K562 (cell line): Measurements from ENCODE around the gene AP4E1. TPM values are rescaled to one million over a fixed set of nuclear protein-coding genes. Genes with fewer than 3 reads are reported as not detected.

Experiments used
- ATAC-seq: fragments of 200-7000 bp; cut with Tn5 transposase; 3 replicates; pipeline ENCODE4 v1.9.1; 2020; ENCODE audit warnings: moderate library complexity
- BruUV-seq: library from RNA; stranded (reverse); fragments of 400-500 nt; replicated peaks from 2 replicates; lab custom pipeline; 2021; lab: Mats Ljungman, UMichigan
- CTCF ChIA-PET: fragments of 300-600 bp; formaldehyde crosslinking; extraction: SDS; loops from one replicate; lab custom pipeline; 2021; ENCODE audit warnings: low intra/inter-chr PET ratio; lab: Yijun Ruan, JAX
- POLR2A ChIA-PET: fragments of 300-600, 350-650 bp; sonication (Branson Sonifier 250); formaldehyde crosslinking; extraction: SDS; loops from one replicate; lab custom pipeline; 2021; ENCODE audit warnings: antibody characterized with exemption, inconsistent platforms; lab: Yijun Ruan, JAX
- DNase-seq, 4 experiments: peaks; one replicate each; pipeline versions ENCODE4 v3.0.0 to v3.0.0-alpha.2; 2011 to 2018; ENCODE audit warnings: low spot score in 3 of 4, mixed read lengths in 3 of 4; ENCODE audit errors: extremely low read depth in 1 of 4
- FAIRE-seq: peaks from 2 replicates; lab custom pipeline; 2011; peaks lifted over from hg19 to GRCh38; lab: Jason Lieb, UNC
- H2AFZ ChIP-seq: 2 replicates; pipeline ENCODE4 v1.6.0; 2011; ENCODE audit warnings: low read depth, low read length, control low read depth, inconsistent platforms
- H3K27ac ChIP-seq: fragments of 200-600 bp; 3 replicates; pipeline ENCODE4 v1.8.0; 2011; ENCODE audit warnings: low read depth, mild to moderate bottlenecking, control low read depth, inconsistent platforms, low read length, moderate library complexity, mixed read lengths; ENCODE audit errors: extremely low read depth
- H3K27me3 ChIP-seq, 2 experiments: fragments of 300-600 bp in 1 of 2; 2 replicates in 1 of 2; 3 replicates in 1 of 2; pipeline versions ENCODE4 v1.6.0 to v1.8.0; 2011; ENCODE audit warnings: inconsistent platforms in 2 of 2, low read length in 2 of 2, mild to moderate bottlenecking in 1 of 2, mixed read lengths in 1 of 2, moderate library complexity in 1 of 2; ENCODE audit not compliant: control insufficient read depth in 2 of 2, insufficient read depth in 2 of 2
- H3K36me3 ChIP-seq: fragments of 300-600 bp; 3 replicates; pipeline ENCODE4 v1.8.0; 2011; ENCODE audit warnings: mild to moderate bottlenecking, low read length, inconsistent platforms; ENCODE audit not compliant: control insufficient read depth, insufficient read depth
- H3K4me1 ChIP-seq, 2 experiments: fragments of 200-600 bp in 1 of 2; replicated peaks in 1 of 2; 2 replicates in 1 of 2; 3 replicates in 1 of 2; pipeline versions ENCODE4 v1.5.1 to v1.8.0; 2011; ENCODE audit warnings: inconsistent platforms in 2 of 2, low read length in 2 of 2, mild to moderate bottlenecking in 1 of 2, mixed read lengths in 1 of 2, moderate library complexity in 1 of 2; ENCODE audit not compliant: control insufficient read depth in 2 of 2, insufficient read depth in 2 of 2
- H3K4me2 ChIP-seq: 2 replicates; pipeline ENCODE4 v1.6.1; 2011; ENCODE audit warnings: low read length, control low read depth, inconsistent platforms, mixed read lengths; ENCODE audit not compliant: insufficient read depth
- H3K4me3 ChIP-seq: fragments of 200-600 bp; sonication (generic), shearing (Covaris generic); 2 replicates; pipeline ENCODE4 v1.5.1; 2016; ENCODE audit warnings: control low read depth, inconsistent platforms
- H3K79me2 ChIP-seq: fragments of 200-600 bp; 3 replicates; pipeline ENCODE4 v1.8.0; 2011; ENCODE audit warnings: low read length, inconsistent platforms; ENCODE audit not compliant: control insufficient read depth, insufficient read depth
- H3K9ac ChIP-seq, 2 experiments: 2 replicates each; pipeline versions ENCODE4 v1.6.0 to v1.6.1; 2011; ENCODE audit warnings: low read depth in 2 of 2, low read length in 2 of 2, control low read depth in 1 of 2, inconsistent platforms in 1 of 2, mild to moderate bottlenecking in 1 of 2, mixed read lengths in 1 of 2; ENCODE audit not compliant: insufficient read depth in 1 of 2
- H3K9me1 ChIP-seq: one replicate; pipeline ENCODE4 v1.6.0; 2011; ENCODE audit warnings: inconsistent platforms, mild to moderate bottlenecking, low read length, moderate library complexity; ENCODE audit not compliant: control insufficient read depth, insufficient read depth
- H3K9me3 ChIP-seq: replicated peaks from 2 replicates; pipeline ENCODE4 v1.5.1; 2011; ENCODE audit warnings: low read depth, low read length, inconsistent platforms; ENCODE audit not compliant: control insufficient read depth, insufficient read depth
- H4K20me1 ChIP-seq: replicated peaks from 2 replicates; pipeline ENCODE4 v1.6.1; 2011; ENCODE audit warnings: low read length, inconsistent platforms, mixed read lengths; ENCODE audit not compliant: control insufficient read depth, insufficient read depth
- FOXM1 ChIP-seq, 2 experiments: fragments of 450-650 bp in 1 of 2; sonication (generic) in 1 of 2; formaldehyde crosslinking in 1 of 2; IDR thresholded peaks; 2 replicates each; pipeline versions ENCODE4 v1.6.1 to v1.9.0; 2017 to 2022; ENCODE audit warnings: low read depth in 2 of 2, mild to moderate bottlenecking in 2 of 2, missing genetic modification reagents in 1 of 2, moderate library complexity in 1 of 2
- KAT8 ChIP-seq: fragments of 450-650 bp; IDR thresholded peaks from 2 replicates; pipeline ENCODE4 v1.6.1; 2016; ENCODE audit warnings: low read depth, mild to moderate bottlenecking
- NR2F6 ChIP-seq: fragments of 450-650 bp; formaldehyde crosslinking; IDR thresholded peaks from 2 replicates; pipeline ENCODE4 v1.4.0; 2020; ENCODE audit warnings: mild to moderate bottlenecking
- POLR3G ChIP-seq: IDR thresholded peaks from 2 replicates; pipeline ENCODE4 v1.6.1; 2011; ENCODE audit not compliant: insufficient read length, insufficient replicate concordance; ENCODE audit errors: extremely low read depth
- RBM17 ChIP-seq: fragments of 200-400 bp; formaldehyde crosslinking; IDR thresholded peaks from 2 replicates; pipeline ENCODE4 v1.6.1; 2017; ENCODE audit warnings: low read depth, mild to moderate bottlenecking, low read length, borderline replicate concordance
- SIN3A ChIP-seq, 2 experiments: fragments of 150-350 bp in 1 of 2; IDR thresholded peaks; 2 replicates each; pipeline ENCODE4 v1.6.1; 2011 to 2016; ENCODE audit warnings: borderline replicate concordance in 2 of 2, low read depth in 2 of 2, low read length in 2 of 2, mild to moderate bottlenecking in 2 of 2, moderate library complexity in 2 of 2; ENCODE audit not compliant: control insufficient read depth in 1 of 2
- SRSF3 ChIP-seq: fragments of 200-400 bp; formaldehyde crosslinking; IDR thresholded peaks from 2 replicates; pipeline ENCODE4 v1.6.1; 2016; ENCODE audit warnings: mild to moderate bottlenecking, low read length, moderate library complexity; ENCODE audit not compliant: insufficient read depth
- TSC22D4 ChIP-seq: fragments of 450-650 bp; IDR thresholded peaks from 2 replicates; pipeline ENCODE4 v1.6.1; 2016; ENCODE audit warnings: missing genetic modification characterization, missing biosample characterization, control low read depth
- ZNF143 ChIP-seq: sonication (generic); formaldehyde crosslinking; IDR thresholded peaks from 2 replicates; pipeline ENCODE4 v1.9.0; 2022; ENCODE audit warnings: mild to moderate bottlenecking, missing genetic modification reagents
- ZZZ3 ChIP-seq: fragments of 450-650 bp; IDR thresholded peaks from 2 replicates; pipeline ENCODE4 v1.6.1; 2016; ENCODE audit warnings: antibody characterized with exemption, mild to moderate bottlenecking, moderate library complexity
- WGBS: fragments of 100-300 bp; shearing (Covaris generic); methylation state at CpG from one replicate; pipeline ENCODE4 v1.1.6; 2016; ENCODE audit warnings: low coverage, mixed read lengths; ENCODE audit not compliant: insufficient coverage; ENCODE audit errors: missing lambda C conversion rate; 5-methylcytosine and 5-hydroxymethylcytosine counted together
- in situ Hi-C: fragments of 300-500 bp; cut with MboI; formaldehyde crosslinking; loops from 4 replicates; pipeline ENCODE4 v1.15.0; 2018; ENCODE audit warnings: inconsistent platforms, mixed read lengths
- intact Hi-C: fragments of 100-400 bp; cut with micrococcal nuclease; formaldehyde crosslinking; loops from 2 replicates; pipeline ENCODE4 v1.14.2; 2022
- polyA plus RNA-seq, 8 experiments: library from polyadenylated mRNA; depleted of rRNA in 4 of 8; stranded (reverse) in 5 of 8; unstranded in 3 of 8; fragments of >200 nt; fragmentation: Nextera tagmentation in 2 of 8; fragmentation: Illumina TruSeq in 1 of 8; extraction: Ambion mirVana in 2 of 8; extraction: Trizol in 1 of 8; gene quantifications; 2 replicates each; pipeline versions ENCODE4 v1.2.1 to v1.2.3, GENCODE V29; 2011 to 2014; ENCODE audit warnings: inconsistent platforms in 1 of 8, missing spikeins in 1 of 8
- total RNA-seq, 7 experiments: library from RNA; depleted of rRNA in 6 of 7; stranded (reverse); fragments of >200 nt in 6 of 7; fragmentation: Illumina TruSeq in 2 of 7; extraction: Trizol in 2 of 7; gene quantifications; 2 replicates each; pipeline versions ENCODE4 v1.2.1 to v1.2.3, GENCODE V29; 2011 to 2021; ENCODE audit warnings: low replicate concordance in 1 of 7
- TF ChIP-seq, protein P1 (sequence below), 2 experiments: fragments of 450-650 bp in 1 of 2; sonication (generic) in 1 of 2; formaldehyde crosslinking in 1 of 2; IDR thresholded peaks in 1 of 2; conservative IDR thresholded peaks in 1 of 2; 2 replicates each; pipeline versions ENCODE4 v1.6.1 to v1.8.1; 2016 to 2023; ENCODE audit warnings: mild to moderate bottlenecking in 2 of 2, moderate library complexity in 2 of 2, inconsistent platforms in 1 of 2, missing genetic modification reagents in 1 of 2
- TF ChIP-seq, protein P2 (sequence below): sonication (generic); formaldehyde crosslinking; IDR thresholded peaks from 2 replicates; pipeline ENCODE4 v1.8.1; 2022; ENCODE audit warnings: missing genetic modification reagents

Gene AP4E1
- total and polyA plus RNA-seq, 9 of the 15 experiments (the other 6 are each of a cell fraction or from before 2014, with no cell fraction given) = 1.3 to 11.5 (median 4.4) TPM

DNA sequence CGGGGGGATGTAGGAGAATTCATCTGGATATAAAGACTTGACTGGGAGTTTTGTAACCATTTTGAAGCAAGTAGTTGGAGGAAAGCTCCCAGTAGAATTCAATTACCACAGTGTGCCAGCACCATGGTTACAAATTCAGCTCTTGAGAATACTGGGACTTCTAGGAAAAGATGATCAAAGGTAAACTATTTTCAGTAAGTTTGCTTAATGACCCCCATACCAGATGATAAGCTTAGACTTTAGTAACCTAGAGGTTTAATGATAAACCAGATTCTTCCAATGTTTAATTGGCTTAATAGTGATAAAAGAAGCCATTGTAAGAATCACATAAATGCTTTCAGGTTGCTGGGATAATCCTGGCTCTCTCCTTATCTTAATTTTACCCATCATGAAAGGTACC, 22.3 kb downstream of the AP4E1 start:
- FAIRE-seq = no peak
- Histone ChIP-seq H3K27ac (no peak overlapping the region), H4K20me1 (no peaks in the 10 kb centered on the region), H3K27me3 (no peaks in the 10 kb centered on the region), H2AFZ (no peak overlapping the region), H3K4me1 (no peaks in the 10 kb centered on the region), H3K9me1 (no peaks in the 10 kb centered on the region)
- no peak for ATAC-seq
- no TSS peak for BruUV-seq
- WGBS = 96% methylated on average over 1 of the region's 1 CpG
- in situ Hi-C loops = no loop called here
- CTCF ChIA-PET = no interaction called here
- TF ChIP-seq ZNF143 (no peak), SRSF3 (no peak), TSC22D4 (no peak), ZZZ3 (no peak), KAT8 (no peak)
- TF ChIP-seq, all 486 proteins: peak for 0
- H3K4me2 ChIP-seq = no peak overlapping the region
- H3K79me2 ChIP-seq = no peaks in the 10 kb centered on the region
- H3K9ac ChIP-seq = no peak overlapping the region
- DNase-seq = no peak
- POLR2A ChIA-PET = no interaction called here
- H3K36me3 ChIP-seq = peaks cover 37% of the 10 kb centered on the region; the same call in 2 of the 3 replicates
- H3K9me3 ChIP-seq = no peaks in the 10 kb centered on the region
- intact Hi-C loops = no loop called here
- H3K4me3 ChIP-seq = no peak overlapping the region

DNA sequence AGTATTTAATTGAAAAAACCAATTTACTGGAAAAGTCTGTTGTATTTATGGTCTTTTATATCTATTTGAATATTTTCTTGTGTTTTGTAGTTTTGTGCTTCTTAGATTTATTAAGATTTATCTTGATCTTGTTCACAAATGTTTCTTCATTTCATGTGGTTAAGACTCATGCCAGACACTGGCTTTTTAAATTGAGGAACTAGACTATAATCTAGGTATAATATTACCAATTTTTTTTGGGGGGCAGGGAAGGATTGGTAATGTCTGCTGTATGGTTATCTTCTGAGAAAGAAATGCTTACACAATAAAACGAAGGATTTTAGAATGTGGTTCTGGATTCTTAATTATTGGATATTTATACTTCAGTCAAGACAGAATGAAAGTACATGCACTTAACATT, 24.9 kb downstream of the AP4E1 start:
- 0 out of 5 replicates have a peak, but pooled peaks cover 0 to under 1% of the 10 kb centered on the region in 2 experiments for H3K4me1 ChIP-seq
- WGBS = 80% methylated on average over 1 of the region's 1 CpG
- POLR2A ChIA-PET = no interaction called here
- BruUV-seq = no TSS peak
- intact Hi-C loops = no loop called here
- no peak for ATAC-seq
- no peak for DNase-seq
- no peaks in the 10 kb centered on the region for H3K9me3 ChIP-seq
- H3K36me3 ChIP-seq = peaks cover 24% of the 10 kb centered on the region; the same call in 2 of the 3 replicates
- in situ Hi-C loops = no loop called here
- no peak overlapping the region for H3K9ac ChIP-seq
- no peaks in the 10 kb centered on the region for H4K20me1 ChIP-seq
- no peak overlapping the region for H3K27ac ChIP-seq
- no peak overlapping the region for H3K4me3 ChIP-seq
- no peak overlapping the region for H3K4me2 ChIP-seq
- H3K79me2 ChIP-seq = no peaks in the 10 kb centered on the region
- no peaks in the 10 kb centered on the region for H3K9me1 ChIP-seq
- no peak for FAIRE-seq
- H2AFZ ChIP-seq = no peak overlapping the region
- CTCF ChIA-PET = no interaction called here
- no peaks in the 10 kb centered on the region for H3K27me3 ChIP-seq
- TF ChIP-seq POLR3G (no peak), FOXM1 (IDR thresholded peaks at IDR 0.05; ENCODE audit: low read depth) (no peak), FOXM1 (CRISPR knock-in tag; IDR thresholded peaks at IDR 0.05; ENCODE audit: low read depth) (no peak), SIN3A (IDR thresholded peaks at IDR 0.05; ENCODE audit: borderline replicate concordance in 2 of 2, control insufficient read depth in 1 of 2, low read depth in 2 of 2, low read length in 2 of 2) (no peak), NR2F6 (CRISPR knock-in tag) (no peak), RBM17 (no peak)
- TF ChIP-seq, protein P1, sequence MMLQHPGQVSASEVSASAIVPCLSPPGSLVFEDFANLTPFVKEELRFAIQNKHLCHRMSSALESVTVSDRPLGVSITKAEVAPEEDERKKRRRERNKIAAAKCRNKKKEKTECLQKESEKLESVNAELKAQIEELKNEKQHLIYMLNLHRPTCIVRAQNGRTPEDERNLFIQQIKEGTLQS (IDR thresholded peaks at IDR 0.05) = no peak
- TF ChIP-seq, protein P1 (CRISPR knock-in tag; conservative IDR thresholded peaks at IDR 0.05) = no peak
- TF ChIP-seq, protein P2, sequence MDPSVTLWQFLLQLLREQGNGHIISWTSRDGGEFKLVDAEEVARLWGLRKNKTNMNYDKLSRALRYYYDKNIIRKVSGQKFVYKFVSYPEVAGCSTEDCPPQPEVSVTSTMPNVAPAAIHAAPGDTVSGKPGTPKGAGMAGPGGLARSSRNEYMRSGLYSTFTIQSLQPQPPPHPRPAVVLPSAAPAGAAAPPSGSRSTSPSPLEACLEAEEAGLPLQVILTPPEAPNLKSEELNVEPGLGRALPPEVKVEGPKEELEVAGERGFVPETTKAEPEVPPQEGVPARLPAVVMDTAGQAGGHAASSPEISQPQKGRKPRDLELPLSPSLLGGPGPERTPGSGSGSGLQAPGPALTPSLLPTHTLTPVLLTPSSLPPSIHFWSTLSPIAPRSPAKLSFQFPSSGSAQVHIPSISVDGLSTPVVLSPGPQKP = no peak
